A549 treated with GW870086 at 1 μM for 4 hours (cell line): ENCODE measurements around the gene ZNF213. TPM values are rescaled to one million over a fixed set of nuclear protein-coding genes. Genes with fewer than 3 reads are reported as not detected.

Experiments
- total RNA-seq: library from RNA; stranded (reverse); fragments of 200-300 nt; extraction: Qiagen RNA extraction; gene quantifications from 5 replicates; pipeline ENCODE4 v1.2.3, GENCODE V29; 2022; ENCODE audit warnings: low read depth

Gene ZNF213, protein sequence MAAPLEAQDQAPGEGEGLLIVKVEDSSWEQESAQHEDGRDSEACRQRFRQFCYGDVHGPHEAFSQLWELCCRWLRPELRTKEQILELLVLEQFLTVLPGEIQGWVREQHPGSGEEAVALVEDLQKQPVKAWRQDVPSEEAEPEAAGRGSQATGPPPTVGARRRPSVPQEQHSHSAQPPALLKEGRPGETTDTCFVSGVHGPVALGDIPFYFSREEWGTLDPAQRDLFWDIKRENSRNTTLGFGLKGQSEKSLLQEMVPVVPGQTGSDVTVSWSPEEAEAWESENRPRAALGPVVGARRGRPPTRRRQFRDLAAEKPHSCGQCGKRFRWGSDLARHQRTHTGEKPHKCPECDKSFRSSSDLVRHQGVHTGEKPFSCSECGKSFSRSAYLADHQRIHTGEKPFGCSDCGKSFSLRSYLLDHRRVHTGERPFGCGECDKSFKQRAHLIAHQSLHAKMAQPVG
- 9.1 to 12.0 TPM (median 11.5 TPM) in 5 replicates for total RNA-seq

DNA sequence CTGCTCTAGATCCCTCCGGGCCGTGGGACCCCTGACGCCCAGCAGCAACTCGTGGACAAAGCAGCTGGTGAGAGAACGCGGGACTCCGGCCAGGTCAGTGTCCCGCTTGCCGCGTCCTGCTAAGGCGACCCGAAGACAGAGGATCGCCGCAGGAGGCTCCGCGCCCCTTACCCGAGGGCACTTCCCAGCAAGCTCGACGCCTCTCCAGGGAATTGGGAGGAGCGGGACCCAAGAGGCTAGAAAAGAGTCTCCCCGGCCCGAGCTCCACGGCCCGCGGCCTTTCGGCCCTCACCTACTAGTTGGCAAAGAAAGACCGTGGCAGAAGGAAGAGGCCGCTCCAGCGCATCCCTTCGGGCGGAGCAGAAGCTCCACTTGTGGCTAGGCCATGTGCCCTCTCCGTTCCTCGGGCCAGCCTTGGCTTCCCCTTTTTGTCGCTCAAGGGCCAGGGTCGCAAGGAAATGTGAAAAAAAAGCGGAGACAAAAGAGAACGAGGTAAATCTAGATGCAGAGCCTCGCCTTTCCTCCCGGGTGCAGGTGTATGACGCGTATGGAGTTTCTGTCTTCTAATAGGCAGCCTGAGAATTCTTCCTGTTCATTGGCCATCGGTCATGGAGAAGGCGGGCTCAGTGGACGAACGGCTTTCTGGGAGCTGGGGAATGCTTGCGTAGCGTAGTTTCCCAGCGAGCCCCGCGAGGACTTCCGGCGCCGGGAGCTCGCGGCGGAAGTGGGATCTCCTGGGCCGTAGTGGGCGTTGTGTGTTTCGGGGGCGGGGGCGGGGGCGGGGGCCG lies at the start of gene ZNF213:
ZNF213 (plus strand) TSS at position 692 of the 788 bp plus-strand sequence. CDS start 2,252 bp downstream, outside the sequence.

DNA sequence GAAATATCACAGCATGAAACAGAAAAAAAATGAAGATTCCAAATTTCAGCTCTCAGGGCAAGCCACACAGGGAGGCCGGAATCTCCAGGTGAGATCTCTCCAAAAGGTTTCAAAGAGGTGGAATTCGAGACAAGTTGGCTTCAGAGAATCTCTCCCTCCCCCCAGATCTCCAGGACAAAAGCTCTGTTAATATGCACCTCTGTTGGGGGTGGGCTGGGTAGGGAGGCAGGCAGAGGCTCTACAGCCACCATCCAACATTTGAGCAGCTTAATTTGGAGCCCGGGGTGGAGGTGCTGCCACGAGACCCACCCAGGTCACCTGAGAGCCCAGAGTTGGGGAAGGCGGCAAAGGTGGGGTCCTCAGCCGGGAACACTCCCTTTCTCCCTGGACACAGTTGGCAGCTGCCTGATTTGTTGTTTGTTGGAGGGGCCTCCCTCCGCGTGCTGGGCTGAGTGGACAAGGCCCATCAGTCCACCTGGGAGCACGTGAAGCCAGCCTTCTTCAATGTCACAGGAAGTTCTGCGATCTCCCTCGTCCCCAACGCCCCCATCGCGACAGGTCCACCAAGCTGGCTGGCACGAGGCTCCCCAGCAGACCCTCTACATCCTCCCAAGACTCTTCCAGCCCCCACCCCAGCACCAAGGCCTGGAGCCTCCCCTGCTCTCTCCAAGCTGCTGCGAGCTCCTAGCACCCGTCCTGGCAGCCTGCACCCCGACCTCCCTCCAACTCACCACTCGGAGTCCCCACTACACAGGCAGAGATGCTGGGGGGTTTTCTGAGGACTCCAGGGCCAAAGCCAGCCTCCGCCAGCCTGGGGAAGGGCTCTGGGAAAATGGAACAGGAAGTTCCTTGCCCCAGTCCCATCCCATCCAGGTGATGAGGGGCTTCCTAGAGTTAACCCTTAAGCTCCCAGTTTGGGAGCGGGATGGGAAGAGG lies 36.1 kb upstream of the ZNF213 start, which contains the start of gene ZSCAN10:
ZSCAN10 (minus strand) TSS at position 836 of the 936 bp plus-strand sequence. CDS start 6,357 bp downstream, outside the sequence.

DNA sequence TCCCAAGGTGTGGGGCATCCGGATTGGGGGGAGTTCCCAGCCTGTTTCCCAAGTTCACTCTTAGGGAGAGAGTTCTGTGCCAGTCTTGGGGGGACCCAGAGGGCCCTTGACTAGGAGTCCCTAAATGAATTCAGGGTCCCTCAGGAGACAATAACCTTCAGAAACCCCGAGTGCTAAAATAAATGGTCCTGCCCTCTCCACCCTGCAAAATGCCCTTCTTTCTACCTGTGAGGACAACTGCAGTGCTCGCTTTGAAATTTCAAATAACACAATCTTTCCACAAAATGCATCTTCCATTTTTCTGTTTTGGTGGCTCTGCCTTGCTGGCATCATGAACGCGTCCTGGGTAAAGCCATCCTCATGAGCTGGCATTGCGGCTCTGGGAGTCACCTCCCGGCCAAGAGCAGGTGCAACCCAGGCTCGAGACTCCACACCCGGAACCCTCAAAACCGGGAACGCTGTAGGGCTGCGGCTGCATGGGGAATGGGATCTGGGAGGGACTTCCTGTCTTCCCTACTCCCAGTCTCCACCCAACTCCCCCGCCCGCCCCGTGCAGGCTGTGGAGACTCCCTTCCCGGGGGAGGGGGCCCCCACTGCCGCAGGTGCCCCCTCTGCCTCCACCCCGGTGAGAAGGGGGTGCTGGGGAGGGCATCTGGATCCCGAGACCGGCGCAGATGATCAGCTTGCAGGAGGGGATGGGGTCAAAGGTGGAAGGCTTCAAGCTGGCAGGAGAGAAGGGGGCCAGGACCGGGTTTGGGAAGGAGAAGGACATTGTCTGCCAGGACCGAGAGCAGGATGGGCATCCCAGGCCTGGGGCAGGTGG lies 22.6 kb upstream of the ZNF213 start, which contains the start of gene ZNF205:
ZNF205 (plus strand) TSS at position 529 of the 823 bp plus-strand sequence. CDS start 845 bp downstream, outside the sequence.

DNA sequence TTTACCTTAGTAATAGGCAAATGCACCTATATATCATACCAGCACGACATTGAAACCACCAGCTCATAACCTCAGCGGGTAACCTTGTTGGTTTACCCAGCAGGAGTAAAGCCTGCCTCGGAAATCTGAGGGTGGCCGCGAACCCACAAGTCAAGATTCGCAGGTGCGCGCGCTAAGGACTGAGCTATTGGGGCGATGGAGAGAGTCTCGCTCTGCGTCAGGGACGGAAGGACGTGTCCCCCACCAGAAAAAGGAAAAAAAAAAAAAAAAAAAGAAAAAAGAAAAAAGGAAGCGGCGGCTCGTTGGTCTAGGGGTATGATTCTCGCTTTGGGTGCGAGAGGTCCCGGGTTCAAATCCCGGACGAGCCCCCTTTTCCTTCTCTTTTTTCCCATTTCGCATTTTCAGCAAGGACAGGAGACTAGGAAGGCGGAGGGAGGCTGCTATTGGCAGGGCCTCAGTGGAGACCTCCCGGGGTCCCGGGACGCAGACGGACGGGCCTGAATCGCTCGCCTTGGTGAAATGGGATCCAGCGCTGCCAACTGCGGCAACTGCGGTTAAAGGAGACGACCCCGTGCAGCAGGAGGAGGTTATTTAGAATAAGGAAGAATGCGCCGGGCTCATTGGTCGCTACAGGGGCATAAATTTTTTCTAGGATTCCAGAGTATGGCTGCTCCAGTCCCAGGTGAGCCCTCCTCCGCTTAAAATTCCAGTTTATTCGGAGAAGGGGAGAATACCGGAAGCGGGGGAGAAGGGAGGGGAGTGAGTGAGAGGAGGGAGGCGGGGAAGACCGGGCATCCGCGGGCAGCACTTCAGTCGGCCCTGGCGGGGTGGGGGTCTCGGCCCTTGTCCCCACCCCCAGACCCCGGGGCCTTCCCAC lies 53.2 kb downstream of the ZNF213 start, which contains the start of gene OR1F1:
OR1F1 (plus strand) TSS at position 407 of the 877 bp plus-strand sequence.

Other genes with a start within 250 kb of the ZNF213 start
- 19.4 to 31.3 TPM (median 26.1 TPM) in 5 replicates for gene FLYWCH1, start 223.1 kb upstream of the ZNF213 start, total RNA-seq
- gene KREMEN2, start 170.8 kb upstream of the ZNF213 start, total RNA-seq, result 1.3 to 3.0 TPM (median 2.3 TPM) in 5 replicates
- gene PAQR4, start 165.7 kb upstream of the ZNF213 start, total RNA-seq, result 32.0 to 45.1 TPM (median 41.2 TPM) in 5 replicates
- gene PKMYT1, start 154.6 kb upstream of the ZNF213 start, total RNA-seq, result 65.1 to 89.9 TPM (median 84.9 TPM) in 5 replicates
- gene CLDN9, start 122.1 kb upstream of the ZNF213 start, total RNA-seq, result 0.23 to 0.48 TPM (median 0.29 TPM) in 5 replicates
- 0.24 to 0.57 TPM (median 0.48 TPM) in 5 replicates for gene CLDN6, start 116.8 kb upstream of the ZNF213 start, total RNA-seq
- gene TNFRSF12A, start 114.7 kb upstream of the ZNF213 start, total RNA-seq, result 446 to 645 TPM (median 558 TPM) in 5 replicates
- gene HCFC1R1, start 111.1 kb upstream of the ZNF213 start, total RNA-seq, result 212 to 248 TPM (median 240 TPM) in 5 replicates
- gene THOC6, start 111.0 kb upstream of the ZNF213 start, total RNA-seq, result 25.3 to 35.1 TPM (median 31.9 TPM) in 5 replicates
- gene BICDL2, start 98.1 kb upstream of the ZNF213 start, total RNA-seq, result not detected in 5 replicates
- gene MMP25, start 88.5 kb upstream of the ZNF213 start, total RNA-seq, result 0.81 to 1.2 TPM (median 0.90 TPM) in 5 replicates
- gene IL32, start 69.4 kb upstream of the ZNF213 start, total RNA-seq, result 21.6 to 35.8 TPM (median 29.8 TPM) in 5 replicates
- 0.33 TPM in 1 of 5 replicates, not detected in the others for gene ZSCAN10, start 35.7 kb upstream of the ZNF213 start, total RNA-seq
- 10.8 to 15.4 TPM (median 14.6 TPM) in 5 replicates for gene ZNF205, start 22.4 kb upstream of the ZNF213 start, total RNA-seq
- 0.18 to 0.67 TPM (median 0.35 TPM) in 4 of 5 replicates, not detected in the other for gene OR1F1, start 53.2 kb downstream of the ZNF213 start, total RNA-seq
- gene ZNF200, start 100.1 kb downstream of the ZNF213 start, total RNA-seq, result 7.9 to 8.4 TPM (median 8.2 TPM) in 5 replicates
- 0.16 TPM in 1 of 5 replicates, not detected in the others for gene MEFV, start 121.6 kb downstream of the ZNF213 start, total RNA-seq
- 34.5 to 40.6 TPM (median 38.5 TPM) in 5 replicates for gene ZNF263, start 148.5 kb downstream of the ZNF213 start, total RNA-seq
- gene TIGD7, start 170.4 kb downstream of the ZNF213 start, total RNA-seq, result 0.73 to 1.7 TPM (median 1.2 TPM) in 5 replicates
- 9.1 to 11.4 TPM (median 10.3 TPM) in 5 replicates for gene ZNF75A, start 170.5 kb downstream of the ZNF213 start, total RNA-seq
- not detected in 5 replicates for gene OR2C1, start 220.9 kb downstream of the ZNF213 start, total RNA-seq